Tibial nerve (tissue), 4 donors: ENCODE data around the gene PSTPIP1. TPM values are rescaled to one million over a fixed set of nuclear protein-coding genes. Genes with fewer than 3 reads are reported as not detected.

Experiments
- DNase-seq, 2 donors: peaks; one replicate each; pipeline ENCODE4 v3.0.0-alpha.2; 2019; ENCODE audit warnings: low spot score in 2 of 2
- H3K27ac ChIP-seq, 4 donors: fragments of 200-600 bp; sonication (generic) in 3 of 4; one replicate each; pipeline ENCODE4 v1.5.1; 2017 to 2019; ENCODE audit warnings: mild to moderate bottlenecking in 1 of 4
- H3K27me3 ChIP-seq, 2 donors: fragments of 200-600 bp; sonication (generic) in 1 of 2; one replicate each; pipeline versions ENCODE4 v1.5.1 to v1.6.0; 2017 to 2019
- H3K36me3 ChIP-seq, 3 donors: fragments of 200-600 bp; sonication (generic); one replicate each; pipeline ENCODE4 v1.5.1; 2018 to 2019
- H3K4me1 ChIP-seq, 4 donors: fragments of 200-600 bp; sonication (generic) in 3 of 4; one replicate each; pipeline ENCODE4 v1.5.1; 2017 to 2019
- H3K4me3 ChIP-seq, 4 donors: fragments of 200-600 bp; sonication (generic) in 3 of 4; one replicate each; pipeline ENCODE4 v1.5.1; 2017 to 2019; ENCODE audit warnings: mild to moderate bottlenecking in 1 of 4, moderate library complexity in 1 of 4
- H3K9me3 ChIP-seq, 4 donors: fragments of 200-600 bp; sonication (generic) in 3 of 4; one replicate each; pipeline ENCODE4 v1.5.1; 2017 to 2019
- CTCF ChIP-seq, 5 experiments: fragments of 200-600 bp in 3 of 5; fragments of 450-650 bp in 2 of 5; sonication (generic) in 3 of 5; IDR thresholded peaks; one replicate each; pipeline ENCODE4 v1.5.1; 2016 to 2019; ENCODE audit warnings: antibody characterized with exemption in 5 of 5, mild to moderate bottlenecking in 3 of 5, moderate library complexity in 2 of 5
- EP300 ChIP-seq, 2 donors: sonication (generic); formaldehyde crosslinking; IDR thresholded peaks; one replicate each; pipeline ENCODE4 v1.6.1; 2017; ENCODE audit warnings: antibody characterized with exemption in 2 of 2, mild to moderate bottlenecking in 1 of 2
- POLR2A ChIP-seq, 2 donors: fragments of 450-650 bp; IDR thresholded peaks; one replicate each; pipeline ENCODE4 v1.6.1; 2017; ENCODE audit warnings: antibody characterized with exemption in 2 of 2, mild to moderate bottlenecking in 2 of 2, moderate library complexity in 2 of 2
- WGBS, 2 donors: methylation state at CpG; one replicate each; pipeline ENCODE4 v1.1.5; 2018; 5-methylcytosine and 5-hydroxymethylcytosine counted together
- total RNA-seq, 4 donors: library from RNA; depleted of rRNA; stranded (reverse); fragments of >200 nt; gene quantifications; one replicate each; pipeline ENCODE4 v1.1.0, GENCODE V29; 2016

PSTPIP1 gene
- total RNA-seq, 4 donors from 2014 or later: 13.6 to 54.6 (median 19.3) TPM

- no peaks in the 10 kb centered on the region for H3K9me3 ChIP-seq
- 90% methylated on average over 10 of the region's 10 CpGs; no CpG with 5 or more reads in 1 of the 2 donors for WGBS, 2 donors
- TF ChIP-seq POLR2A (IDR thresholded peaks at IDR 0.05) (no peak), CTCF (IDR thresholded peaks at IDR 0.05) (no peak), EP300 (IDR thresholded peaks at IDR 0.05) (no peak)
- H3K27ac ChIP-seq: no peak overlapping the region
- no peaks in the 10 kb centered on the region for H3K27me3 ChIP-seq
- H3K36me3 ChIP-seq: peaks cover 0 to 36% (median 0%) of the 10 kb centered on the region in 3 donors
- peaks cover 0 to 34% (median 5%) of the 10 kb centered on the region in 4 donors for H3K4me1 ChIP-seq
- no peak overlapping the region for H3K4me3 ChIP-seq
- DNase-seq: no peak
Measured at GRCh38 chr15:77038312-77039216, 43.6 kb downstream of the PSTPIP1 start.

GRCh38 chr15:77039217-77039533 is 44.2 kb downstream of the PSTPIP1 start:
- DNase-seq: no peak
- Histone ChIP-seq H3K36me3 (peaks cover 0 to 42% (median 0%) of the 10 kb centered on the region in 3 donors), H3K9me3 (no peaks in the 10 kb centered on the region), H3K27me3 (no peaks in the 10 kb centered on the region), H3K4me3 (no peak overlapping the region), H3K27ac (no peak overlapping the region), H3K4me1 (peaks cover 0 to 31% (median 5%) of the 10 kb centered on the region in 4 donors)
- no peak for TF ChIP-seq EP300 (IDR thresholded peaks at IDR 0.05)
- TF ChIP-seq POLR2A (IDR thresholded peaks at IDR 0.05): no peak
- TF ChIP-seq CTCF (IDR thresholded peaks at IDR 0.05): no peak
- WGBS, 2 donors: 68% methylated on average over 5 of the region's 5 CpGs; no CpG with 5 or more reads in 1 of the 2 donors

- Histone ChIP-seq H3K4me3 (no peak overlapping the region), H3K27me3 (no peaks in the 10 kb centered on the region), H3K36me3 (peaks cover 0 to 46% (median 0%) of the 10 kb centered on the region in 3 donors), H3K4me1 (peaks cover 0 to 31% (median 4%) of the 10 kb centered on the region in 4 donors), H3K27ac (no peak overlapping the region), H3K9me3 (no peaks in the 10 kb centered on the region)
- DNase-seq: no peak
- TF ChIP-seq POLR2A (IDR thresholded peaks at IDR 0.05): no peak
- TF ChIP-seq CTCF (IDR thresholded peaks at IDR 0.05): no peak
- no peak for TF ChIP-seq EP300 (IDR thresholded peaks at IDR 0.05)
- WGBS, 2 donors: 90% methylated on average over 5 of the region's 8 CpGs; no CpG with 5 or more reads in 1 of the 2 donors
Measured at GRCh38 chr15:77039848-77040247, 44.9 kb downstream of the PSTPIP1 start.

GRCh38 chr15:77040673-77041072 is 45.7 kb downstream of the PSTPIP1 start:
- WGBS, 2 donors: 61 to 83% methylated on average over 5 of the region's 5 CpGs
- Histone ChIP-seq H3K4me1 (peaks cover 0 to 31% (median 2%) of the 10 kb centered on the region in 4 donors), H3K4me3 (no peak overlapping the region), H3K9me3 (no peaks in the 10 kb centered on the region), H3K27ac (no peak overlapping the region), H3K27me3 (no peaks in the 10 kb centered on the region), H3K36me3 (peaks cover 0 to 51% (median 0%) of the 10 kb centered on the region in 3 donors)
- no peak for DNase-seq
- TF ChIP-seq CTCF (IDR thresholded peaks at IDR 0.05): no peak
- TF ChIP-seq POLR2A (IDR thresholded peaks at IDR 0.05): no peak
- no peak for TF ChIP-seq EP300 (IDR thresholded peaks at IDR 0.05)

- H3K4me3 ChIP-seq: no peak overlapping the region
- H3K9me3 ChIP-seq: no peaks in the 10 kb centered on the region
- WGBS, 2 donors: 74 to 84% methylated on average over 8 of the region's 8 CpGs
- H3K27me3 ChIP-seq: no peaks in the 10 kb centered on the region
- H3K4me1 ChIP-seq: peaks cover 0 to 30% (median 2%) of the 10 kb centered on the region in 4 donors
- no peak for TF ChIP-seq CTCF (IDR thresholded peaks at IDR 0.05)
- no peak for TF ChIP-seq EP300 (IDR thresholded peaks at IDR 0.05)
- TF ChIP-seq POLR2A (IDR thresholded peaks at IDR 0.05): no peak
- H3K36me3 ChIP-seq: peaks cover 0 to 54% (median 0%) of the 10 kb centered on the region in 3 donors
- H3K27ac ChIP-seq: no peak overlapping the region
- DNase-seq: no peak
Measured at GRCh38 chr15:77042245-77042919, 47.5 kb downstream of the PSTPIP1 start.
